GM23248 (cell line): ENCODE measurements around the gene NCAM1. TPM values are rescaled to one million over a fixed set of nuclear protein-coding genes. Genes with fewer than 3 reads are reported as not detected.

ENCODE experiments used
- DNase-seq: peaks from one replicate; pipeline ENCODE4 v3.0.0-alpha.2; 2015
- H2AFZ ChIP-seq: fragments of 200-600 bp; sonication (generic); 2 replicates; pipeline ENCODE4 v1.6.1; 2016; ENCODE audit warnings: antibody characterized with exemption
- H3F3A ChIP-seq: fragments of 200-600 bp; sonication (generic); 2 replicates; pipeline ENCODE4 v1.6.1; 2016; ENCODE audit warnings: mild to moderate bottlenecking, antibody characterized with exemption, mixed run types; ENCODE audit not compliant: insufficient read depth
- H3K27ac ChIP-seq: fragments of 200-600 bp; sonication (generic); 2 replicates; pipeline ENCODE4 v1.5.1; 2016; ENCODE audit warnings: mild to moderate bottlenecking
- H3K27me3 ChIP-seq: fragments of 200-600 bp; sonication (generic); replicated peaks from 2 replicates; pipeline ENCODE4 v1.6.1; 2016; ENCODE audit warnings: mild to moderate bottlenecking; ENCODE audit not compliant: insufficient read depth
- H3K36me3 ChIP-seq: fragments of 200-600 bp; sonication (generic); 2 replicates; pipeline ENCODE4 v1.6.1; 2016; ENCODE audit warnings: low read depth, mild to moderate bottlenecking
- H3K4me1 ChIP-seq: fragments of 200-600 bp; sonication (generic); 2 replicates; pipeline ENCODE4 v1.6.1; 2016; ENCODE audit warnings: mild to moderate bottlenecking; ENCODE audit not compliant: insufficient read depth
- H3K4me2 ChIP-seq: fragments of 200-600 bp; sonication (generic); one replicate; pipeline ENCODE4 v1.6.1; 2016; ENCODE audit warnings: mild to moderate bottlenecking; ENCODE audit not compliant: unreplicated experiment
- H3K4me3 ChIP-seq: fragments of 200-600 bp; sonication (generic); 2 replicates; pipeline ENCODE4 v1.5.1; 2016; ENCODE audit warnings: mild to moderate bottlenecking
- H3K79me2 ChIP-seq: fragments of 200-600 bp; sonication (generic); 2 replicates; pipeline ENCODE4 v1.6.1; 2016; ENCODE audit warnings: mild to moderate bottlenecking; ENCODE audit not compliant: insufficient read depth
- H3K9ac ChIP-seq: fragments of 200-600 bp; sonication (generic); 2 replicates; pipeline ENCODE4 v1.6.1; 2016; ENCODE audit warnings: mild to moderate bottlenecking
- H3K9me2 ChIP-seq: fragments of 200-600 bp; sonication (generic); 2 replicates; pipeline ENCODE4 v1.6.1; 2016; ENCODE audit warnings: mixed run types, mild to moderate bottlenecking, moderate library complexity; ENCODE audit not compliant: insufficient read depth
- H3K9me3 ChIP-seq: fragments of 200-600 bp; sonication (generic); one replicate; pipeline ENCODE4 v1.6.1; 2017; ENCODE audit warnings: low read depth
- H4K20me1 ChIP-seq: fragments of 200-600 bp; sonication (generic); 2 replicates; pipeline ENCODE4 v1.6.0; 2016; ENCODE audit not compliant: insufficient read depth
- EZH2 ChIP-seq: fragments of 200-600 bp; sonication (generic); IDR thresholded peaks from 2 replicates; pipeline ENCODE4 v1.6.1; 2018; ENCODE audit warnings: antibody characterized with exemption, mild to moderate bottlenecking; ENCODE audit not compliant: insufficient read depth, poor library complexity, severe bottlenecking
- EZH2phosphoT487 ChIP-seq: fragments of 200-600 bp; sonication (generic); IDR thresholded peaks from 2 replicates; pipeline ENCODE4 v1.6.1; 2018; ENCODE audit warnings: antibody characterized with exemption, moderate library complexity, mild to moderate bottlenecking, low read depth; ENCODE audit not compliant: insufficient read depth
- WGBS, 2 experiments: methylation state at CpG; one replicate each; pipeline ENCODE4 v1.1.6; 2015 to 2017; ENCODE audit warnings: low lambda C conversion rate in 2 of 2, low coverage in 1 of 2; ENCODE audit errors: missing lambda C conversion rate in 2 of 2; 5-methylcytosine and 5-hydroxymethylcytosine counted together
- in situ Hi-C: fragments of 300-500 bp; cut with MboI; formaldehyde crosslinking; loops from 2 replicates; pipeline ENCODE4 v1.15.0; 2020
- polyA plus RNA-seq: library from polyadenylated mRNA; unstranded; fragments of >200 nt; fragmentation: Nextera tagmentation; extraction: Ambion mirVana; gene quantifications from 2 replicates; pipeline ENCODE4 v1.2.1, GENCODE V29; 2016
- total RNA-seq: library from RNA; depleted of rRNA; stranded (reverse); fragments of >200 nt; shearing (Covaris generic); gene quantifications from 2 replicates; pipeline ENCODE4 v1.2.3, GENCODE V29; 2014

The NCAM1 gene
- total and polyA plus RNA-seq, 2 experiments from 2014 or later, result 1.5 to 1.8 TPM

- Histone ChIP-seq H3K9ac (no peak overlapping the region), H3K27me3 (no peaks in the 10 kb centered on the region), H3K4me3 (no peak overlapping the region), H3K9me2 (no peaks in the 10 kb centered on the region), H3K9me3 (no peaks in the 10 kb centered on the region), H3K79me2 (no peaks in the 10 kb centered on the region), H2AFZ (no peak overlapping the region), H3K36me3 (no peaks in the 10 kb centered on the region), H3F3A (no peaks in the 10 kb centered on the region), H4K20me1 (no peaks in the 10 kb centered on the region), H3K27ac (no peak overlapping the region), H3K4me2 (no peak overlapping the region), H3K4me1 (no peaks in the 10 kb centered on the region)
- WGBS, 2 experiments, result 81 to 90% methylated on average over 6 of the region's 6 CpGs
- TF ChIP-seq EZH2 (no peak), EZH2phosphoT487 (no peak)
- in situ Hi-C loops, result no loop called here
- no peak for DNase-seq
These were observed 116.2 kb downstream of the NCAM1 start for GRCh38 chr11:113077379-113077778.

GRCh38 chr11:113082341-113082955 lies 121.2 kb downstream of the NCAM1 start:
- Histone ChIP-seq H3K79me2 (no peaks in the 10 kb centered on the region), H2AFZ (no peak overlapping the region), H3K4me1 (no peaks in the 10 kb centered on the region), H4K20me1 (no peaks in the 10 kb centered on the region), H3K4me3 (no peak overlapping the region), H3K9ac (no peak overlapping the region), H3K36me3 (no peaks in the 10 kb centered on the region), H3K9me2 (no peaks in the 10 kb centered on the region), H3K27me3 (no peaks in the 10 kb centered on the region), H3F3A (no peaks in the 10 kb centered on the region), H3K4me2 (no peak overlapping the region), H3K9me3 (no peaks in the 10 kb centered on the region), H3K27ac (no peak overlapping the region)
- no peak for TF ChIP-seq EZH2phosphoT487
- no peak for TF ChIP-seq EZH2
- DNase-seq, result no peak
- 70 to 77% methylated on average over 12 of the region's 12 CpGs for WGBS, 2 experiments
- in situ Hi-C loops, result no loop called here

- Histone ChIP-seq H3K36me3 (no peaks in the 10 kb centered on the region), H3K79me2 (no peaks in the 10 kb centered on the region), H3K4me3 (no peak overlapping the region), H3K27ac (no peak overlapping the region), H2AFZ (no peak overlapping the region), H3K4me1 (no peaks in the 10 kb centered on the region), H4K20me1 (no peaks in the 10 kb centered on the region), H3K9me3 (no peaks in the 10 kb centered on the region), H3K4me2 (no peak overlapping the region), H3F3A (no peaks in the 10 kb centered on the region), H3K9me2 (no peaks in the 10 kb centered on the region), H3K27me3 (no peaks in the 10 kb centered on the region; the same call in 1 of the 2 replicates), H3K9ac (no peak overlapping the region)
- TF ChIP-seq EZH2phosphoT487, result no peak
- TF ChIP-seq EZH2, result no peak
- no peak for DNase-seq
- in situ Hi-C loops, result no loop called here
- WGBS, 2 experiments, result 59% methylated on average over 3 of the region's 3 CpGs
These were observed 122.4 kb downstream of the NCAM1 start for GRCh38 chr11:113083571-113083970.

GRCh38 chr11:113084297-113084696 lies 123.1 kb downstream of the NCAM1 start:
- Histone ChIP-seq H3K4me3 (no peak overlapping the region), H3K4me1 (no peaks in the 10 kb centered on the region), H3K79me2 (no peaks in the 10 kb centered on the region), H3K27ac (no peak overlapping the region), H3K9me3 (no peaks in the 10 kb centered on the region), H3K9ac (no peak overlapping the region), H3K27me3 (no peaks in the 10 kb centered on the region; the same call in 1 of the 2 replicates), H3K4me2 (no peak overlapping the region), H3K9me2 (no peaks in the 10 kb centered on the region), H3K36me3 (no peaks in the 10 kb centered on the region), H3F3A (no peaks in the 10 kb centered on the region), H2AFZ (no peak overlapping the region), H4K20me1 (no peaks in the 10 kb centered on the region)
- in situ Hi-C loops, result no loop called here
- 63 to 66% methylated on average over 4 of the region's 4 CpGs for WGBS, 2 experiments
- TF ChIP-seq EZH2, result no peak
- no peak for TF ChIP-seq EZH2phosphoT487
- DNase-seq, result no peak
